Measurements from ENCODE around the gene CHST8. TPM values are rescaled to one million over a fixed set of nuclear protein-coding genes. Genes with fewer than 3 reads are reported as not detected.

The CHST8 gene
- total RNA-seq, 1 donor from 2014 or later: not detected

GRCh38 chr19:33734913-33735312, 113.2 kb downstream of the CHST8 start:
- intact Hi-C loops (cut with micrococcal nuclease): no loop called here

- intact Hi-C loops (cut with micrococcal nuclease): no loop called here
Observed at GRCh38 chr19:33736158-33736557, 114.4 kb downstream of the CHST8 start.

- intact Hi-C loops (cut with micrococcal nuclease): no loop called here
Observed at GRCh38 chr19:33736787-33737186, 115.0 kb downstream of the CHST8 start.

GRCh38 chr19:33737681-33738371, 116.1 kb downstream of the CHST8 start:
- intact Hi-C loops (cut with micrococcal nuclease): no loop called here

DNA sequence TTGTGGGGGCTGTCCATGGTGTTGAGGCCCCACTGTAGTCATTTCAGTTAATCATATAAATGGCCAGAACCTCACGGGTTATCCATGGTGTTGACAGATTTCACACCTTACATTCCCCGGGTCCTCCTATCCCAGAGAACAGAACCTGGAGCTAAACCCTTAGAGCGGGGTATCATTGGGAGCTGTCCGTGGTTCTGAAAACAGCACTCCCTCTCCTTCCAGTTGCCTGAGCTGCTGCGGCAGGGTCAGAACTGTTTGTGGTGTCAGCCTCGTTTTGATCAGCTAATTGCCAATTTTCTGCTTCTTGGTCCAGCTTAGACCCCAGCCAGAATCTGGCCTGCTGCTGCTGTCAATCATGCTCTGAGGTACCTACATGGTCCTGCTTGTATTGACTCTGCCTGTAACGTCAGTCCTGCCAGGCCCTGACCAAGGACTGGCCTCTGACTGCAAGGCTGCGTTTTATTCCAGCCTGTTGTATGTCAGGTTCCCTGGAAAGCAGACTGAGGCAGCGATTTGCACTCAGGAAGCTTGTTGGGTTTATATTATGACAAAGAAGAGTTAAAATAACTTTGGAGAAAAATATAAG, 119.2 kb downstream of the CHST8 start:
- intact Hi-C loops (cut with micrococcal nuclease): loop anchor here (1.0 kb wide), 1 partner anchor 27 kb away; no protein-coding TSS in a partner anchor

DNA sequence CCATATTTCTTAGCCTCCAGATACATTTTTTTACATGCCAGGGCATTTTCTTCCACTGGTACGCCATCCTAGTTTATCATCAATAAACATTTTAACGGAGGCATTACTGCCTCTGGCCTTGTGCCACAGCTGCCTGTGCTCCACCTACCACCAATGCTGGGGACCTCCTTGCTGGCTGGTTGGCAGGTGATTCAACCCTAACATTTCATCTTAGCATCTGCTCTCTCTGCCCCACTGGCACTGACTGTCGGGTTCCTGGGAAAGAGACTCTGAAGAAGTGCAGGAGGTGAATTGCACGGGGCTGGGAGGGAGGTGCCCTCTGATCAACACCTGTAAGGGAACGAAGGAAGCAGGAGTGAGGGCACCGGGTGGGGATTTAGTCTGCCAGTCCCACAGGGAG, 123.5 kb downstream of the CHST8 start:
- intact Hi-C loops (cut with micrococcal nuclease): no loop called here

DNA sequence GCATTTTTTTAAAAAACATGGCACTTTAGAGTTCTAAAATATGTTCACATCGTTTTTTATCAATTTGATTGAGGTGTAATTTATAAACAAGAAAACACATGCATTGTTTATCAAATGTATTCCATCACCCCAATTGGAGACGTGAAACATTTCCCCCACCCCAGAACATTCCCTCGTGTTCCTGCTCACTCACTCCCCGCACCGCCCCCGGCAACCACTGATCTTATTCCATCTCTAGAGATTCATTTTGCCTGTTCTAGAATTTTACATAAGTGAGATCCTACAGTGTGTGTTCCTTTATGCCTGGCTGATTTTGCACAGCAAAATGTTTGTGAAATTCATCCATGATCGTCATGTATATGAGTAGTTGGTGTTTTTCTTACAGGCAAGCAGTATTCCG, 124.4 kb downstream of the CHST8 start:
- intact Hi-C loops (cut with micrococcal nuclease): no loop called here

DNA sequence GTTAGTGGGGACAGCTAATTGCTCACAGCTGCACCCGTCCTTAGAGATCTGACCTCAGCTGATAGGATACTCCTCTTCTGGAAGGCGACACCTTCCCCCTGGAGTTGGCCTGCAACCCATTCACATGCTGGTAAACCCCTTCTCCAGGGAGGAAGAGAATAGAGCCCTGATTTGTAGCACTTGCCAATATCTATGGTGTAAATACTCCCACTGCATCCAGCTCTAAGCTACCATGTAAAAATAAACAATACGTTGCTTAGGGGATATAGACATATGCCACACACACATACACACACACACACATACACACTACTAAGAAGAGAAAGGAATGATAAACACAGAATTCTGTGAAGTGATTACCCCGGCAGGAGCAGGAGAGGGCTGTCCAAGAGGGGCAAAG, 125.5 kb downstream of the CHST8 start:
- intact Hi-C loops (cut with micrococcal nuclease): no loop called here

DNA sequence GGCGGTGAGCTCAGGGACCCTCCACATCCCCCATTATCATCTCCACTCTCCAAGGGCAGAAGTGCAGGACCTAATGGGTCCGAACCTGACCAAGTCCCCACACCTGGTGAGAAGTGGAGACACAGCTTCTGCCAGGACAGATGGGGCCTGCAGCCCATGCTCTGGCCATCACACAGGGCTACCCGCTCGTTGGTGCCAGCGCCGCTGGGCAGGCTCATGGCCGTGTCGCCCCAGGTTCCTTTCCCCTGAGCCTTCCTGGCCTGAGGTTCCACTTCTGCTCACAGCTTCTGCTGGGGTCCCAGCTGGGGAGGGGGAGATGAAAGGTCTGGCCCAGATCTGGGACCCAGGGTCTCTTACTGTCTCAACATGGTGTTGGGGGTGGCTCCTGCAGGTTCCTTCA, 126.5 kb downstream of the CHST8 start:
- intact Hi-C loops (cut with micrococcal nuclease): no loop called here

- intact Hi-C loops (cut with micrococcal nuclease): no loop called here
Observed at GRCh38 chr19:33749016-33749415, 127.3 kb downstream of the CHST8 start.

GRCh38 chr19:33749619-33750175, 127.9 kb downstream of the CHST8 start:
- intact Hi-C loops (cut with micrococcal nuclease): no loop called here

- intact Hi-C loops (cut with micrococcal nuclease): no loop called here
Observed at GRCh38 chr19:33750587-33751435, 129.1 kb downstream of the CHST8 start.

DNA sequence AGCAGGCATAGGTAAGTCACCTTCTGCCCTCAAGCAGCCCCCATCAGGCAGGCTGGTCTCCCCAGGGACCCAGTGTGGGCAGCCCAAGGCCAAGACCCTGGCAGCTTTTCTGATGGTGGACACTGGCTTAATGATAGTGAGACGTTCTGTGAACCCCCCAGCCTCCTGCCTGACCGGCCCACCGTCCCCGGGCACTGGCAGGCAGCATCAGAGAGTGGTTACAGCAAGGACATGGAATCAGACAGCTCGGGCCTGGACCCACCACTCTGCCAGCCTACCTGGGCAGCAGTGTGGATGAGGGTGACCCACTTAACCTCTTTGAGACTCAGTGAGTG, 129.7 kb downstream of the CHST8 start:
- intact Hi-C loops (cut with micrococcal nuclease): no loop called here

DNA sequence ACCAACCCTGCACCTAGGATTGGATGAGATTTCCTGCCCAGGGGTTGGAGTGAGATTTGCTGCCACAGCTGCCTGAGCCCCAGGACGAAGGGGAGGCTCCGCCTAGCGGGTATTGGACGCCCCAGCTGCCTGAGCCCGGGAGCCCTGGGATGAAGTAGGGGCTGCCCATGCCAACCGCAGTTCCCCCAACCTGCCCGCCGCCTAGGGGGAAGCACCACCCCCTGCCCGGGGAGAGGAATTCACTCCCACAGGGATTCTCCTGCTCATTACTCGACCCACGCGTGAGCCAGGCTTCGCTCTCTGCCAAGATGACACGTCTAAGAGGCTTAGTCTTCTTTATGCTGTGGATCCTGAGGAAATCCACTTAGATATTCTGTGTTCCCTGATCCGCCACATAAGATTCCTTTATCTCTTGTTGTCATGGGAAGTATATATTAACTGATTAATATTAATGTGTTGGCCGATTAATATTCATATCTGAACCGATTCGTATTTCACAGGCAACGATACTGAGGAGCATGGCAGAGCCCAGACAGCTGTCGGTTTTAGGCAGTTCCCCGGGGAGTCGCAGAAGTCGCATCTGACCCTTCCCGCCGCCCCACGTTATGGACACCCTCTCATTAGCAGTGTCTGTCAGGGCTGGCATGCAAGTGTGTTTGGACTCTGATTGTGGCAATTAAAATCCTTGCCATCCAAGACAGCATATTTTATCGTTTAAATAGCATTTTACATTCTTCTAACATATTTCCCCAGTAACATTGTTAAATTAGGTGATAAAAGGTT, 130.5 kb downstream of the CHST8 start:
- intact Hi-C loops (cut with micrococcal nuclease): no loop called here

DNA sequence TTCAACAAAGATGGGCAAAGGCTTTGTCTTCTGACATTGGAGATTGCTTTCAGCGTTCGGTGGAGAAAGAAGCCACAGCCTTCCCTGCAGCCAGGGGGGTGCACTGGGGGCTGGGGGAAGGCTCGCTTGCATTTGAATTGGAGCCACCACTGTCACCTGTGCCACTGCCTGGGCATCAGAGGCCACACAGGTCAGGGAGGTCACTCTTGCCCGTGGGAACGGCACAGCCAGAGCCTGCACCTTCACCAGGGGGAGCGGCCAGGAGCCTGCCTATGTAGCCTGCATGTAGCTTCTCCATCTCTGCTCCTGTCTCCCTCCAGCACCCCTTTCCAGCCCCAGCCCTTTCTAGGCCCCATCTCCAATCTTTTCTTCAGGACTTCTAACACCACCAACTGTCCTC, 131.2 kb downstream of the CHST8 start:
- intact Hi-C loops (cut with micrococcal nuclease): no loop called here

DNA sequence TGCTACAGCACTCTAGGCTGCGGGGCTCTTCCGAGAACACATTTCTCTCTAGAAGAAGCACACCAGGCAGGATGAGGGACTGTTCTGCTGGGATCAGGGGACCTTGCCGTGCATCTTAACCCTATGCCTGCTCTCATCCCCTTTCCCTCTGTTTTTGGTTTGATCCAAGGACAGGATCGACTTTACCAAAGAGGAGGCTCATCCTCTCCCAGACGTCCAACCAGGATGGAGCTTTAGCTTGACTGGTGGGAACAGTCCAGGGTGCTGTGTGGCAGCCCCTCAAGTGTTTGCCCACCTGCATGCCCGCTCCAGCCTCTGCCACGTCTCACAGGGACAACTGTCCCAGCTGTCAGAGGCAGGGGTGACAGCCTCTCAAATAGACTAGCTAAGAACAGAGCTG, 132.6 kb downstream of the CHST8 start:
- intact Hi-C loops (cut with micrococcal nuclease): no loop called here

DNA sequence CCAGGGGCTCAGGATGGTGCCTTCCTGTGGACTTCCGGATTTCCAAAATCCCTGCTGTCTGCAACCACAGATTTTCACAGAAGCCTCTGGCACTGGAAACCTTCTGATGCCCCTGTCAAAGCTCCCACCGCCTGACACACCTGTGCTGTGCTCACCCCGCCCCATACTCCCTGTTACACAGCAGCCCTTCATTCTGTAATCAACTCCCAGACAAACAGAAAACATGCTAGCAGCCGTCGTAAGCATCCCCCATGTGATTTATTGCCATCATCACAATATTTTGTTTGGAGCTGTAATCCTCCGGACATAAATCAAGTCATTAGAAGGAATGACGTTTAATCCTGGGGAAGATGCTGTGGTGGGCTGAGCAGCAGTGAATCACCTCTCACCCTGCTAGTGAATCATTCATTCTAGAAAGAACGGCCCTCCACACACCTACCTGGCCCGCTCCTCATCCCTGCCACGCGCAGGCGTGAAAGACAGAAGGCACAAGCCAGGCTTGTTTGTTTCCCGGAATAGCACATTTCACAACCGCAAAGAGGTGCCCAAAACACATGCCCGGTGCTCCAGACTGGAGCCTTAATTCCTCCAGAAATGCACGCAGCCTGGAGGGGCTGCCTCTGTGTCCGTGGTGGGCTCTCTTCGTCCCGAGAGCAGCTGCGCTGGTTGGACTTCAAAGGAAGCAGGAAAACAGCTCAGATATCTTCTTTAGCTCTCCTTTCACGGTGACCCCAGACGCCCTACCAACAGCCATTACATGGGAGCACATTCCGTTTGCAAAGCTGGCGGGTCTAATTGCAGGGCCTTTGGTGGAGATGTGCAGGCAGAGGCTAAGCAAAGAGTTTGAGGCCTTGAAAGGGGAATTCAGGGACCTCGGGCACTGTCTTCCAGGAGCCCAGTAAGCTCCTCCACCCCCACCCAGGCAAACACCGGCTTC, 133.6 kb downstream of the CHST8 start:
- intact Hi-C loops (cut with micrococcal nuclease): no loop called here

DNA sequence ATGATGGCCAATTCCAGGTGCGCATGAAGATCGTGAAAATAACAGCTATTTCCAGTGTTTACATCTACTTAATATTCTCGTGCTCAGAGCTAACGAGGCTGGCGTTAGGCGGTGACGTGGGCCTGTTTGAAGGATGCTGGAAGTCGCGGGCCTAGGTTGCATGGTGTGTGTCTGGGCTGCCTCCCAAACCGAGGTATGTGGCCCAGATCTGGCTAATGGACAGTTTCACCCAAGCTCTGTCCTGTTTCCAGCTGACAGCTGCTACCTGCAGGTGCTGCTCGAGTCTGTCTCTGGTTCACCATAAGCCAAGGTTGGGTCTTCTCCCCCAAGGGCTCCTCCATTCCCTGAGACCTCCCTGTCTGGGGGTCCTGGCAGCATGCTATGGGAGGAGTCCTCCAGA, 134.4 kb downstream of the CHST8 start:
- intact Hi-C loops (cut with micrococcal nuclease): no loop called here

DNA sequence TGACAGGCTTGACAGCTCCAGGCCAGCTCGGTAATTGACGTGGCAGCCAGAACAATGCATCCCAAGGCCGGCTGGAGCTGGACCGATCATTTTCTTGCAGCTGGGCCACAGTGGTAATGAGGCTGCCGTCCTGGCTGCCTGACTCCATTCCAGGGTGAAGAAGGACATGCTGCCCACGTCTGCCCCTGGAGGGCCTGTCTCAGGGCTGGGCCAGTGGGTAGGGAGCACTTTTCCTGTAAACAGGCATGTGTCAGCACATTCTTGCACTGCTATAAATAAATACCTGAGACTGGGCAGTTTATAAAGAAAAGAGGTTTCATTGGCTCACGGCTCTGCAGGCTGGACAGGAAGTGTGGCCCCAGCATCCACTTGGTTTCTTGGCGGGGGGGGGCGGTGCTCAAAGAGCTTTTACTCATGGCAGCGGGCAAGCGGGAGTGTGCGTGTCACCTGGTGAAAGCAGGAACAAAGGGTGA, 136.8 kb downstream of the CHST8 start:
- intact Hi-C loops (cut with micrococcal nuclease): no loop called here

- intact Hi-C loops (cut with micrococcal nuclease): no loop called here
Observed at GRCh38 chr19:33759356-33759755, 137.6 kb downstream of the CHST8 start.

All from T-helper 2 cell treated with Interferon-gamma antibody and Interleukin-4, amounts not matched to agents 100 ng/mL and 5 ng/mL, for 36 hours (primary cell).